ENCODE results near the gene BMS1. TPM values are rescaled to one million over a fixed set of nuclear protein-coding genes. Genes with fewer than 3 reads are reported as not detected.

Gene BMS1
- total and polyA plus RNA-seq, 7 donors: 5.4 to 14.3 (median 12.2) TPM

- intact Hi-C loops (cut with DNase I): no loop called here
- Histone ChIP-seq H3K4me1 (peaks cover 0 to 10% (median 6%) of the 10 kb centered on the region in 4 donors), H3K9me3 (no peaks in the 10 kb centered on the region), H3K27ac (no peak overlapping the region), H3K4me3 (no peak overlapping the region), H3K27me3 (no peaks in the 10 kb centered on the region), H3K36me3 (no peaks in the 10 kb centered on the region)
- no peak for DNase-seq
- TF ChIP-seq POLR2AphosphoS5 (IDR thresholded peaks at IDR 0.05) (no peak), CTCF (IDR thresholded peaks at IDR 0.05) (no peak), EP300 (IDR thresholded peaks at IDR 0.05) (no peak), POLR2A (IDR thresholded peaks at IDR 0.05) (no peak)
- 84 to 86% methylated on average over 6 of the region's 6 CpGs for WGBS, 2 donors
Observed at GRCh38 chr10:42871823-42872222, 89.2 kb downstream of the BMS1 start.

GRCh38 chr10:42872865-42873435 lies 90.4 kb downstream of the BMS1 start:
- H3K4me1 ChIP-seq: peaks cover 0 to 10% (median 4%) of the 10 kb centered on the region in 4 donors
- no peaks in the 10 kb centered on the region for H3K36me3 ChIP-seq
- intact Hi-C loops (cut with DNase I): no loop called here
- no peak overlapping the region for H3K4me3 ChIP-seq
- TF ChIP-seq EP300 (IDR thresholded peaks at IDR 0.05) (no peak), POLR2AphosphoS5 (IDR thresholded peaks at IDR 0.05) (no peak), CTCF (IDR thresholded peaks at IDR 0.05) (no peak), POLR2A (IDR thresholded peaks at IDR 0.05) (no peak)
- H3K27me3 ChIP-seq: no peaks in the 10 kb centered on the region
- H3K27ac ChIP-seq: no peak overlapping the region
- H3K9me3 ChIP-seq: no peaks in the 10 kb centered on the region
- WGBS, 2 donors: 76 to 89% methylated on average over 19 of the region's 19 CpGs
- no peak for DNase-seq

- intact Hi-C loops (cut with DNase I): no loop called here
Observed at GRCh38 chr10:42874713-42875387, 92.3 kb downstream of the BMS1 start.

GRCh38 chr10:42875388-42875755 lies 92.8 kb downstream of the BMS1 start:
- Histone ChIP-seq H3K9me3 (no peaks in the 10 kb centered on the region), H3K36me3 (no peaks in the 10 kb centered on the region), H3K27ac (no peak overlapping the region), H3K4me1 (peaks cover 0 to 10% (median 4%) of the 10 kb centered on the region in 4 donors), H3K27me3 (peaks cover 0 to 15% (median 0%) of the 10 kb centered on the region in 3 donors), H3K4me3 (no peak overlapping the region)
- no peak for TF ChIP-seq EP300 (IDR thresholded peaks at IDR 0.05)
- no peak for TF ChIP-seq POLR2A (IDR thresholded peaks at IDR 0.05)
- TF ChIP-seq CTCF (IDR thresholded peaks at IDR 0.05): no peak
- TF ChIP-seq POLR2AphosphoS5 (IDR thresholded peaks at IDR 0.05): no peak
- intact Hi-C loops (cut with DNase I): no loop called here
- no peak for DNase-seq
- 76 to 80% methylated on average over 5 of the region's 5 CpGs for WGBS, 2 donors

More at GRCh38 chr10:42874713-42875387, 92.3 kb downstream of the BMS1 start:
- no peak overlapping the region for H3K27ac ChIP-seq
- H3K27me3 ChIP-seq: peaks cover 0 to 11% (median 0%) of the 10 kb centered on the region in 3 donors
- H3K36me3 ChIP-seq: no peaks in the 10 kb centered on the region
- no peak for TF ChIP-seq EP300 (IDR thresholded peaks at IDR 0.05)
- TF ChIP-seq POLR2A (IDR thresholded peaks at IDR 0.05): no peak
- TF ChIP-seq CTCF (IDR thresholded peaks at IDR 0.05): no peak
- no peak for TF ChIP-seq POLR2AphosphoS5 (IDR thresholded peaks at IDR 0.05)
- H3K9me3 ChIP-seq: no peaks in the 10 kb centered on the region
- 77 to 85% methylated on average over 15 of the region's 15 CpGs for WGBS, 2 donors
- DNase-seq: no peak
- H3K4me1 ChIP-seq: peaks cover 0 to 10% (median 4%) of the 10 kb centered on the region in 4 donors
- no peak overlapping the region for H3K4me3 ChIP-seq

Data from sigmoid colon (tissue), 7 donors.